SK-N-SH (cell line): ENCODE data around the gene SPRING1. TPM values are rescaled to one million over a fixed set of nuclear protein-coding genes. Genes with fewer than 3 reads are reported as not detected.

Experiments used
- CTCF ChIA-PET: fragments of 300-600, 350-600 bp; formaldehyde crosslinking; extraction: SDS; loops from one replicate; lab custom pipeline; 2021; lab: Yijun Ruan, JAX
- POLR2A ChIA-PET: fragments of 350-600 bp; sonication (Branson Sonifier 250); formaldehyde crosslinking; extraction: SDS; loops from one replicate; lab custom pipeline; 2020; ENCODE audit warnings: antibody characterized with exemption, inconsistent platforms; lab: Yijun Ruan, JAX
- DNase-seq: peaks from one replicate; pipeline ENCODE4 v3.0.0; 2012
- H2AFZ ChIP-seq: fragments of 200-600 bp; sonication (generic); 2 replicates; pipeline ENCODE4 v1.8.1; 2016; ENCODE audit warnings: antibody characterized with exemption, mild to moderate bottlenecking, low read depth
- H3F3A ChIP-seq: fragments of 200-600 bp; sonication (generic); replicated peaks from 2 replicates; pipeline ENCODE3; 2016; ENCODE audit warnings: antibody characterized with exemption, mild to moderate bottlenecking; ENCODE audit not compliant: insufficient read depth
- H3K27ac ChIP-seq, 2 experiments: fragments of 200-500 bp in 1 of 2; fragments of 200-600 bp in 1 of 2; sonication (Bioruptor generic) in 1 of 2; sonication (generic), shearing (Covaris generic) in 1 of 2; 2 replicates each; pipeline versions ENCODE4 v1.5.1 to v1.6.1; 2014 to 2016; ENCODE audit warnings: low read depth in 2 of 2, inconsistent platforms in 1 of 2, low read length in 1 of 2, mild to moderate bottlenecking in 1 of 2, mixed read lengths in 1 of 2
- H3K27me3 ChIP-seq: fragments of 200-600 bp; sonication (generic), shearing (Covaris generic); 2 replicates; pipeline ENCODE4 v1.6.1; 2016; ENCODE audit warnings: mixed run types; ENCODE audit not compliant: insufficient read depth
- H3K36me3 ChIP-seq, 2 experiments: fragments of 200-500 bp in 1 of 2; fragments of 200-600 bp in 1 of 2; sonication (Bioruptor generic) in 1 of 2; sonication (generic) in 1 of 2; replicated peaks in 1 of 2; 2 replicates each; pipeline versions ENCODE3 to v1.5.1; 2014 to 2016; ENCODE audit warnings: low read length in 1 of 2, mild to moderate bottlenecking in 1 of 2; ENCODE audit not compliant: insufficient read depth in 2 of 2, control insufficient read depth in 1 of 2
- H3K4me1 ChIP-seq, 2 experiments: fragments of 200-500 bp in 1 of 2; fragments of 200-600 bp in 1 of 2; sonication (Bioruptor generic) in 1 of 2; sonication (generic), shearing (Covaris generic) in 1 of 2; 2 replicates each; pipeline versions ENCODE4 v1.5.1 to v1.6.1; 2014 to 2016; ENCODE audit warnings: low read depth in 1 of 2, low read length in 1 of 2, mixed run types in 1 of 2; ENCODE audit not compliant: insufficient read depth in 2 of 2, control insufficient read depth in 1 of 2
- H3K4me2 ChIP-seq: fragments of 200-600 bp; sonication (generic), shearing (Covaris generic); 2 replicates; pipeline ENCODE4 v1.6.1; 2017; ENCODE audit warnings: mixed run types
- H3K4me3 ChIP-seq, 2 experiments: fragments of 200-500 bp in 1 of 2; fragments of 200-600 bp in 1 of 2; sonication (Bioruptor generic) in 1 of 2; sonication (generic), shearing (Covaris generic) in 1 of 2; 2 replicates each; pipeline versions ENCODE4 v1.5.1 to v1.8.1; 2014 to 2016; ENCODE audit warnings: low read depth in 2 of 2, inconsistent platforms in 1 of 2, low read length in 1 of 2, mild to moderate bottlenecking in 1 of 2, mixed read lengths in 1 of 2, moderate library complexity in 1 of 2
- H3K79me2 ChIP-seq: fragments of 200-600 bp; sonication (generic); 2 replicates; pipeline ENCODE4 v1.8.1; 2017; ENCODE audit warnings: mild to moderate bottlenecking; ENCODE audit not compliant: insufficient read depth
- H3K9ac ChIP-seq: fragments of 200-600 bp; sonication (generic); 2 replicates; pipeline ENCODE4 v1.6.1; 2017; ENCODE audit warnings: mixed run types
- H3K9me2 ChIP-seq: fragments of 200-600 bp; sonication (generic); 2 replicates; pipeline ENCODE4 v1.6.1; 2017; ENCODE audit warnings: mixed run types
- H3K9me3 ChIP-seq: fragments of 200-600 bp; sonication (generic); 2 replicates; pipeline ENCODE4 v1.6.1; 2017; ENCODE audit warnings: mixed run types, mild to moderate bottlenecking, moderate library complexity
- H4K20me1 ChIP-seq: fragments of 200-600 bp; sonication (generic); 2 replicates; pipeline ENCODE4 v1.6.1; 2017; ENCODE audit warnings: mild to moderate bottlenecking, mixed run types; ENCODE audit not compliant: insufficient read depth
- CTCF ChIP-seq: fragments of 200-600 bp; sonication (generic); IDR thresholded peaks from 2 replicates; pipeline ENCODE4 v1.6.1; 2017; ENCODE audit warnings: antibody characterized with exemption, mild to moderate bottlenecking, moderate library complexity
- ELF1 ChIP-seq: IDR thresholded peaks from 2 replicates; pipeline ENCODE4 v1.4.0; 2012
- EZH2phosphoT487 ChIP-seq: fragments of 200-600 bp; sonication (generic); IDR thresholded peaks from 2 replicates; pipeline ENCODE4 v1.6.1; 2017; ENCODE audit warnings: low read depth, mixed run types, mild to moderate bottlenecking, antibody characterized with exemption, moderate library complexity, borderline replicate concordance
- FOSL2 ChIP-seq: IDR thresholded peaks from 2 replicates; pipeline ENCODE4 v1.4.0; 2012; ENCODE audit warnings: low read depth, mild to moderate bottlenecking, moderate library complexity, borderline replicate concordance
- FOXM1 ChIP-seq: IDR thresholded peaks from 2 replicates; pipeline ENCODE4 v1.4.0; 2012; ENCODE audit warnings: low read depth, mild to moderate bottlenecking
- GABPA ChIP-seq: IDR thresholded peaks from 2 replicates; pipeline ENCODE4 v1.4.0; 2012; ENCODE audit warnings: low read depth, mild to moderate bottlenecking
- GATA2 ChIP-seq: sonication (generic); formaldehyde crosslinking; IDR thresholded peaks from 2 replicates; pipeline ENCODE4 v1.5.0; 2020; ENCODE audit warnings: mild to moderate bottlenecking, missing genetic modification reagents
- IRF3 ChIP-seq: fragments of 150-350 bp; IDR thresholded peaks from 2 replicates; pipeline ENCODE4 v1.6.1; 2016; ENCODE audit warnings: mild to moderate bottlenecking, low read depth, low read length
- MAX ChIP-seq: IDR thresholded peaks from 2 replicates; pipeline ENCODE4 v1.4.0; 2012; ENCODE audit warnings: low read depth
- MEF2A ChIP-seq: IDR thresholded peaks from 2 replicates; pipeline ENCODE4 v1.4.0; 2012; ENCODE audit warnings: low read depth, borderline replicate concordance
- MXI1 ChIP-seq: IDR thresholded peaks from 2 replicates; pipeline ENCODE4 v1.6.1; 2012; ENCODE audit warnings: mild to moderate bottlenecking, low read depth, low read length, improper control_type of control experiment
- NFIC ChIP-seq: IDR thresholded peaks from 2 replicates; pipeline ENCODE4 v1.4.0; 2012; ENCODE audit warnings: borderline replicate concordance
- NRF1 ChIP-seq: IDR thresholded peaks from 2 replicates; pipeline ENCODE4 v1.6.1; 2012; ENCODE audit warnings: low read depth, mild to moderate bottlenecking, low read length
- RFX5 ChIP-seq: IDR thresholded peaks from 2 replicates; pipeline ENCODE4 v1.6.1; 2012; ENCODE audit warnings: mild to moderate bottlenecking, improper control_type of control experiment, low read length
- SMC3 ChIP-seq: IDR thresholded peaks from 2 replicates; pipeline ENCODE4 v1.6.1; 2012; ENCODE audit warnings: low read depth, low read length, improper control_type of control experiment
- TAF1 ChIP-seq: IDR thresholded peaks from 2 replicates; pipeline ENCODE4 v1.6.1; 2012; ENCODE audit warnings: low read depth, mild to moderate bottlenecking, low read length, moderate library complexity, borderline replicate concordance
- TCF12 ChIP-seq: IDR thresholded peaks from 2 replicates; pipeline ENCODE4 v1.4.0; 2012
- TEAD4 ChIP-seq: IDR thresholded peaks from 2 replicates; pipeline ENCODE4 v1.4.0; 2012; ENCODE audit warnings: mild to moderate bottlenecking, borderline replicate concordance; ENCODE audit not compliant: insufficient read depth
- USF2 ChIP-seq: fragments of 150-350 bp; IDR thresholded peaks from 2 replicates; pipeline ENCODE4 v1.6.1; 2017; ENCODE audit warnings: antibody characterized with exemption, low read length, low read depth, borderline replicate concordance
- YY1 ChIP-seq: IDR thresholded peaks from 2 replicates; pipeline ENCODE4 v1.4.0; 2012; ENCODE audit warnings: low read depth, mild to moderate bottlenecking
- WGBS: methylation state at CpG from one replicate; pipeline ENCODE4 v1.1.6; 2017; ENCODE audit warnings: low lambda C conversion rate; 5-methylcytosine and 5-hydroxymethylcytosine counted together
- polyA plus RNA-seq, 3 experiments: library from polyadenylated mRNA; depleted of rRNA; stranded (reverse); fragments of >200 nt; gene quantifications; 2 replicates each; pipeline ENCODE4 v1.2.3, GENCODE V29; 2012

SPRING1 gene
- polyA plus RNA-seq, 1 of the 3 experiments (the other 2 are of a cell fraction), result 10.9 TPM

GRCh38 chr12:116731801-116732200 lies 6.1 kb downstream of the SPRING1 start:
- H3K9me2 ChIP-seq, result no peaks in the 10 kb centered on the region
- peaks cover 70% of the 10 kb centered on the region for H3K79me2 ChIP-seq
- no peak for TF ChIP-seq USF2
- no peak for TF ChIP-seq IRF3
- no peak for TF ChIP-seq MXI1
- no peak for TF ChIP-seq GATA2 (CRISPR knock-in tag)
- no peak for TF ChIP-seq FOXM1
- no peak for TF ChIP-seq TEAD4
- no peak for TF ChIP-seq RFX5
- TF ChIP-seq MAX, result no peak
- TF ChIP-seq GABPA, result no peak
- no peak for TF ChIP-seq FOSL2
- no peak for TF ChIP-seq MEF2A
- TF ChIP-seq EZH2phosphoT487, result no peak
- no peak for TF ChIP-seq YY1
- no peak for TF ChIP-seq TCF12
- TF ChIP-seq TAF1, result no peak
- TF ChIP-seq NFIC, result no peak
- no peak for TF ChIP-seq NRF1
- TF ChIP-seq SMC3, result no peak
- no peak for TF ChIP-seq ELF1
- no peak for TF ChIP-seq CTCF
- no peak overlapping the region for H3K9ac ChIP-seq
- H3K4me3 ChIP-seq, result no peak overlapping the region
- H2AFZ ChIP-seq, result no peak overlapping the region
- H3K9me3 ChIP-seq, result no peaks in the 10 kb centered on the region
- H3F3A ChIP-seq, result no peaks in the 10 kb centered on the region
- H3K27me3 ChIP-seq, result no peaks in the 10 kb centered on the region
- no peaks in the 10 kb centered on the region for H4K20me1 ChIP-seq
- H3K4me1 ChIP-seq, result peaks cover 0 to 8% of the 10 kb centered on the region in 2 experiments; a peak in 1 of 4 replicates
- 100% methylated on average over 3 of the region's 3 CpGs for WGBS
- ChIA-PET POLR2A (no interaction called here), CTCF (interaction anchor here (1.4 kb wide), 1 partner anchor 23 kb away, joined by 4 read pairs; no protein-coding TSS in a partner anchor)
- no peak for DNase-seq
- H3K27ac ChIP-seq, result no peak overlapping the region
- peaks cover 12 to 15% of the 10 kb centered on the region in 2 experiments for H3K36me3 ChIP-seq
- no peak overlapping the region for H3K4me2 ChIP-seq
